Osteocyte (in vitro differentiated cells): ENCODE measurements around the gene KCNE3. TPM values are rescaled to one million over a fixed set of nuclear protein-coding genes. Genes with fewer than 3 reads are reported as not detected.
A peak's percentile ranks its signal among the peaks of the same experiment; 100 is the strongest.

Source experiments
- DNase-seq: peaks from one replicate; pipeline ENCODE4 v3.0.0; 2021; ENCODE audit warnings: mixed read lengths; ENCODE audit not compliant: unreplicated experiment; ENCODE audit errors: extremely low spot score
- H3K27ac Mint-ChIP-seq: one replicate; pipeline ENCODE4 v1.8.0; 2021; ENCODE audit warnings: mild to moderate bottlenecking, mixed read lengths; ENCODE audit not compliant: unreplicated experiment
- H3K27me3 Mint-ChIP-seq: one replicate; pipeline ENCODE4 v1.8.0; 2021; ENCODE audit warnings: mixed read lengths; ENCODE audit not compliant: unreplicated experiment
- H3K36me3 Mint-ChIP-seq: one replicate; pipeline ENCODE4 v1.8.0; 2021; ENCODE audit warnings: mixed read lengths; ENCODE audit not compliant: unreplicated experiment
- H3K4me1 Mint-ChIP-seq: one replicate; pipeline ENCODE4 v1.8.0; 2021; ENCODE audit warnings: mixed read lengths; ENCODE audit not compliant: unreplicated experiment
- H3K4me3 Mint-ChIP-seq: one replicate; pipeline ENCODE4 v1.8.0; 2021; ENCODE audit warnings: mild to moderate bottlenecking, moderate library complexity, mixed read lengths; ENCODE audit not compliant: unreplicated experiment
- H3K9me3 Mint-ChIP-seq: one replicate; pipeline ENCODE4 v1.8.0; 2021; ENCODE audit warnings: mixed read lengths; ENCODE audit not compliant: unreplicated experiment
- total RNA-seq: library from RNA; stranded (reverse); gene quantifications from 2 replicates; pipeline ENCODE4 v1.2.1, GENCODE V29; 2021
- TF ChIP-seq, protein P1 (sequence below): fragments of 200-600 bp; sonication (generic); IDR thresholded peaks from 2 replicates; pipeline ENCODE4 v1.5.0; 2021; ENCODE audit warnings: antibody characterized with exemption, mild to moderate bottlenecking, moderate library complexity

KCNE3 gene
- total RNA-seq, 1 donor from 2014 or later, result not detected

- H3K27me3 Mint-ChIP-seq, result no peaks in the 10 kb centered on the region
- H3K4me3 Mint-ChIP-seq, result no peak overlapping the region
- no peaks in the 10 kb centered on the region for H3K4me1 Mint-ChIP-seq
These were observed 38.1 kb downstream of the KCNE3 start for GRCh38 chr11:74429205-74429604.

GRCh38 chr11:74427384-74427886 is 39.9 kb downstream of the KCNE3 start:
- Mint-ChIP-seq H3K27me3 (no peaks in the 10 kb centered on the region), H3K9me3 (no peaks in the 10 kb centered on the region), H3K4me3 (no peak overlapping the region), H3K36me3 (no peaks in the 10 kb centered on the region), H3K27ac (no peak overlapping the region), H3K4me1 (no peaks in the 10 kb centered on the region)
- TF ChIP-seq, protein P1, sequence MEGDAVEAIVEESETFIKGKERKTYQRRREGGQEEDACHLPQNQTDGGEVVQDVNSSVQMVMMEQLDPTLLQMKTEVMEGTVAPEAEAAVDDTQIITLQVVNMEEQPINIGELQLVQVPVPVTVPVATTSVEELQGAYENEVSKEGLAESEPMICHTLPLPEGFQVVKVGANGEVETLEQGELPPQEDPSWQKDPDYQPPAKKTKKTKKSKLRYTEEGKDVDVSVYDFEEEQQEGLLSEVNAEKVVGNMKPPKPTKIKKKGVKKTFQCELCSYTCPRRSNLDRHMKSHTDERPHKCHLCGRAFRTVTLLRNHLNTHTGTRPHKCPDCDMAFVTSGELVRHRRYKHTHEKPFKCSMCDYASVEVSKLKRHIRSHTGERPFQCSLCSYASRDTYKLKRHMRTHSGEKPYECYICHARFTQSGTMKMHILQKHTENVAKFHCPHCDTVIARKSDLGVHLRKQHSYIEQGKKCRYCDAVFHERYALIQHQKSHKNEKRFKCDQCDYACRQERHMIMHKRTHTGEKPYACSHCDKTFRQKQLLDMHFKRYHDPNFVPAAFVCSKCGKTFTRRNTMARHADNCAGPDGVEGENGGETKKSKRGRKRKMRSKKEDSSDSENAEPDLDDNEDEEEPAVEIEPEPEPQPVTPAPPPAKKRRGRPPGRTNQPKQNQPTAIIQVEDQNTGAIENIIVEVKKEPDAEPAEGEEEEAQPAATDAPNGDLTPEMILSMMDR, result no peak
- no peak for DNase-seq

More at GRCh38 chr11:74429205-74429604, 38.1 kb downstream of the KCNE3 start:
- Mint-ChIP-seq H3K36me3 (no peaks in the 10 kb centered on the region), H3K27ac (no peak overlapping the region), H3K9me3 (no peaks in the 10 kb centered on the region)
- no peak for DNase-seq
- TF ChIP-seq, protein P1, result no peak

- Mint-ChIP-seq H3K27me3 (no peaks in the 10 kb centered on the region), H3K27ac (no peak overlapping the region), H3K36me3 (no peaks in the 10 kb centered on the region), H3K4me1 (peaks cover 3% of the 10 kb centered on the region), H3K4me3 (no peak overlapping the region), H3K9me3 (no peaks in the 10 kb centered on the region)
- TF ChIP-seq, protein P1, result no peak
- no peak for DNase-seq
These were observed 42.2 kb downstream of the KCNE3 start for GRCh38 chr11:74425100-74425499.

DNA sequence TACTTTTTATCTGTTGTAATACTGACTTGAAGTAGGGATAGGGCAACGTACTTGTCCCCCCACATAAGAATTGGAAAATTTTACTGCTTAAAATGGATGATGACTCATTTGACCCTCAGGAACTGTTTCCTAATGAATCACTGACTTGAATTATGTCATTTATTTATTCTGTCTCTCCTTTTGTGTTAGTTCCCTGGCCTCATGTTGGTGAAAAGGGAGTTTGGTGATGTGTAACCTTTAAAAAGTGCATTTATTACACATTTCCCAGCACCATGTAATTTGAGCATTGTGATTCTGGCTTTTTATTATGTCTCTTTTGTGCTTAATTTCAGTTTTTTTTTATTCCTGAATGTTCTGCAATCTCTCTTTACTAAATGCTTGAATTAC is 48.8 kb downstream of the KCNE3 start:
- Mint-ChIP-seq H3K4me3 (no peak overlapping the region), H3K27me3 (no peaks in the 10 kb centered on the region), H3K4me1 (peaks cover 31% of the 10 kb centered on the region), H3K9me3 (no peaks in the 10 kb centered on the region), H3K27ac (peak overlapping the region; percentile 92), H3K36me3 (no peaks in the 10 kb centered on the region)
- DNase-seq, result no peak
- TF ChIP-seq, protein P1, result no peak

GRCh38 chr11:74417860-74418508 is 49.4 kb downstream of the KCNE3 start:
- no peaks in the 10 kb centered on the region for H3K36me3 Mint-ChIP-seq
- H3K4me1 Mint-ChIP-seq, result peaks cover 31% of the 10 kb centered on the region
- no peak overlapping the region for H3K4me3 Mint-ChIP-seq
- no peaks in the 10 kb centered on the region for H3K27me3 Mint-ChIP-seq
- TF ChIP-seq, protein P1, result no peak
- DNase-seq, result no peak
- H3K9me3 Mint-ChIP-seq, result no peaks in the 10 kb centered on the region
- H3K27ac Mint-ChIP-seq, result peak overlapping the region; percentile 74
